B cell (primary cell): ENCODE measurements around the gene KDM6B. TPM values are rescaled to one million over a fixed set of nuclear protein-coding genes. Genes with fewer than 3 reads are reported as not detected.
A peak's percentile ranks its signal among the peaks of the same experiment; 100 is the strongest.

Experiments used
- ATAC-seq: fragments of 200-7000 bp; cut with Tn5 transposase; one replicate; pipeline ENCODE4 v1.10.0; 2021; ENCODE audit warnings: low read depth, mild to moderate bottlenecking, moderate number of reproducible peaks, moderate library complexity
- CTCF ChIA-PET: fragments of 350-600 bp; sonication (Branson Sonifier 250); formaldehyde crosslinking; loops from one replicate; lab custom pipeline; 2021; ENCODE audit warnings: antibody characterized with exemption, inconsistent platforms; lab: Charles Lee
- POLR2A ChIA-PET: fragments of 350-600 bp; sonication (Branson Sonifier 250); formaldehyde crosslinking; loops from one replicate; lab custom pipeline; 2021; ENCODE audit warnings: antibody characterized with exemption; lab: Charles Lee
- DNase-seq: peaks from one replicate; pipeline ENCODE4 v3.0.0; 2013
- H2AFZ ChIP-seq: 2 replicates; pipeline ENCODE4 v1.6.1; 2012; ENCODE audit warnings: mild to moderate bottlenecking, low read depth, low read length; ENCODE audit not compliant: insufficient read depth, poor library complexity, severe bottlenecking
- H3K27ac ChIP-seq, 2 donors: 1 replicate in 1 of 2; 2 replicates in 1 of 2; pipeline ENCODE4 v1.5.1; 2012 to 2013; ENCODE audit warnings: low read length in 2 of 2, mild to moderate bottlenecking in 2 of 2, moderate library complexity in 1 of 2
- H3K27me3 ChIP-seq, 4 experiments: fragments of 200-600 bp in 1 of 4; sonication (generic) in 1 of 4; replicated peaks in 1 of 4; 1 replicate in 2 of 4; 2 replicates in 2 of 4; pipeline versions ENCODE4 v1.6.1 to v1.7.0; 2013 to 2016; ENCODE audit warnings: low read length in 3 of 4, mild to moderate bottlenecking in 2 of 4, mixed read lengths in 1 of 4, moderate library complexity in 1 of 4; ENCODE audit not compliant: insufficient read depth in 4 of 4, control insufficient read depth in 3 of 4; ENCODE audit errors: control extremely low read depth in 1 of 4
- H3K36me3 ChIP-seq, 2 experiments: replicated peaks in 1 of 2; 1 replicate in 1 of 2; 2 replicates in 1 of 2; pipeline versions ENCODE4 v1.6.1 to v1.7.1; 2013; ENCODE audit warnings: low read length in 1 of 2; ENCODE audit not compliant: insufficient read depth in 2 of 2, control insufficient read depth in 1 of 2; ENCODE audit errors: control extremely low read depth in 1 of 2, extremely low read depth in 1 of 2
- H3K4me1 ChIP-seq, 2 donors: fragments of 200-600 bp in 1 of 2; sonication (generic) in 1 of 2; 1 replicate in 1 of 2; 2 replicates in 1 of 2; pipeline versions ENCODE4 v1.5.1 to v1.6.1; 2013 to 2017; ENCODE audit warnings: low read length in 2 of 2; ENCODE audit not compliant: control insufficient read depth in 2 of 2, insufficient read depth in 2 of 2
- H3K4me2 ChIP-seq: replicated peaks from 2 replicates; pipeline ENCODE3; 2012; ENCODE audit warnings: mild to moderate bottlenecking, low read depth, low read length; ENCODE audit not compliant: poor library complexity, severe bottlenecking
- H3K4me3 ChIP-seq, 5 experiments: fragments of 200-600 bp in 1 of 5; sonication (generic) in 1 of 5; 1 replicate in 3 of 5; 2 replicates in 2 of 5; pipeline versions ENCODE4 v1.5.1 to v1.7.0; 2011 to 2016; ENCODE audit warnings: low read length in 4 of 5, mild to moderate bottlenecking in 4 of 5, low read depth in 2 of 5, control low read depth in 1 of 5, moderate library complexity in 1 of 5; ENCODE audit not compliant: insufficient read depth in 1 of 5; ENCODE audit errors: control extremely low read depth in 1 of 5, extremely low read depth in 1 of 5
- H3K79me2 ChIP-seq: fragments of 200-600 bp; sonication (generic); one replicate; pipeline ENCODE4 v1.6.0; 2016; ENCODE audit warnings: low read length; ENCODE audit not compliant: control insufficient read depth, insufficient read depth
- H3K9ac ChIP-seq: fragments of 200-600 bp; sonication (generic); 2 replicates; pipeline ENCODE4 v1.6.1; 2017; ENCODE audit warnings: mild to moderate bottlenecking, low read length, moderate library complexity
- H3K9me3 ChIP-seq, 3 donors: one replicate each; pipeline versions ENCODE4 v1.6.1 to v1.7.1; 2013; ENCODE audit warnings: low read length in 2 of 3; ENCODE audit not compliant: control insufficient read depth in 2 of 3, insufficient read depth in 1 of 3; ENCODE audit errors: control extremely low read depth in 1 of 3
- H4K20me1 ChIP-seq: 2 replicates; pipeline ENCODE4 v1.6.0; 2012; ENCODE audit warnings: mild to moderate bottlenecking, low read length; ENCODE audit not compliant: insufficient read depth, control insufficient read depth, poor library complexity, severe bottlenecking
- H3K27ac Mint-ChIP-seq: one replicate; pipeline ENCODE4 v1.8.0; 2021; ENCODE audit warnings: mixed read lengths
- H3K27me3 Mint-ChIP-seq: one replicate; pipeline ENCODE4 v1.8.0; 2021; ENCODE audit warnings: mixed read lengths
- H3K4me1 Mint-ChIP-seq: one replicate; pipeline ENCODE4 v1.8.0; 2021; ENCODE audit warnings: mixed read lengths
- H3K4me3 Mint-ChIP-seq: one replicate; pipeline ENCODE4 v1.8.0; 2021; ENCODE audit warnings: mixed read lengths
- H3K9me3 Mint-ChIP-seq: one replicate; pipeline ENCODE4 v1.8.0; 2022; ENCODE audit warnings: mixed read lengths; ENCODE audit not compliant: insufficient read depth
- EZH2 ChIP-seq: IDR thresholded peaks from 2 replicates; pipeline ENCODE4 v1.6.1; 2012; ENCODE audit warnings: borderline replicate concordance, low read depth, mild to moderate bottlenecking, moderate library complexity, low read length; ENCODE audit not compliant: insufficient read depth, poor library complexity, severe bottlenecking
- WGBS: methylation state at CpG from one replicate; pipeline ENCODE4 v1.1.5; 2013; ENCODE audit warnings: missing lambda C conversion rate; ENCODE audit not compliant: insufficient coverage; 5-methylcytosine and 5-hydroxymethylcytosine counted together
- intact Hi-C: fragments of 100-400 bp; cut with micrococcal nuclease; formaldehyde crosslinking; loops from one replicate; pipeline ENCODE4 v1.10.0; 2022
- polyA plus RNA-seq: library from polyadenylated mRNA; depleted of rRNA; stranded (reverse); fragments of >200 nt; gene quantifications from 2 replicates; pipeline ENCODE4 v1.2.3, GENCODE V29; 2012
- total RNA-seq, 2 donors: library from RNA; stranded (reverse); fragments of 120-200 nt in 1 of 2; gene quantifications; 1 replicate in 1 of 2; 2 replicates in 1 of 2; pipeline versions ENCODE4 v1.2.3 to v1.2.4, GENCODE V29; 2013 to 2022
- TF ChIP-seq, protein P1 (sequence below): fragments of 200-600 bp; IDR thresholded peaks from one replicate; pipeline ENCODE4 v1.8.0; 2022; ENCODE audit warnings: antibody characterized with exemption, mild to moderate bottlenecking

KDM6B gene
- total and polyA plus RNA-seq, 2 donors (not counting 1 experiment from before 2014, with no cell fraction given) = 18.6 to 110 TPM

DNA sequence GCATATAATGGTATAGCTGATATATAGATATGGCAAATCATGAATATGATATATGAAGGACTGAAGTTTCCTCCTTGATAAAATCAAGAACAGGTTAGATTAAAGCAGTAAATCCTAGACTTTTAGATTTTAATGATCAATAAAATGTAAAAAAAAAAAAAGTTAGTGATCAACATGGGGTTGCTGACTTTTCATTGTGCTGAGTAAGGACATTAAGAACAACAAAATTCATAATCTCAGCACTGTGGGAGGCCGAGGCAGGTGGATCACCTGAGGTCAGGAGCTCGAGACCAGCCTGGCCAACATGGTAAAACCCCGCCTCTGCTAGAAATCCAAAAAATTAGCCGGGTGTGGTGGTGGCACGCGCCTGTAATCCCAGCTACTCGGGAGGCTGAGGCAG is 44.2 kb downstream of the KDM6B start:
- CTCF ChIA-PET = interaction anchor here (1.1 kb wide), 1 partner anchor 10 kb away, joined by 5 read pairs; no protein-coding TSS in a partner anchor
- Mint-ChIP-seq H3K27ac (no peak overlapping the region), H3K4me1 (peaks cover 6% of the 10 kb centered on the region), H3K9me3 (no peaks in the 10 kb centered on the region), H3K4me3 (no peak overlapping the region), H3K27me3 (no peaks in the 10 kb centered on the region)
- Histone ChIP-seq H3K4me3 (no peak overlapping the region), H3K4me1 (peaks cover 18 to 29% of the 10 kb centered on the region in 2 donors), H3K4me2 (no peak overlapping the region), H3K9ac (no peak overlapping the region), H3K79me2 (peaks cover 5% of the 10 kb centered on the region), H3K36me3 (no peaks in the 10 kb centered on the region), H3K9me3 (no peaks in the 10 kb centered on the region), H3K27me3 (no peaks in the 10 kb centered on the region), H2AFZ (no peak overlapping the region), H4K20me1 (no peaks in the 10 kb centered on the region), H3K27ac (no peak overlapping the region)
- POLR2A ChIA-PET = no interaction called here
- ATAC-seq (no peak), DNase-seq (no peak)
- no peak for TF ChIP-seq EZH2
- TF ChIP-seq, protein P1, sequence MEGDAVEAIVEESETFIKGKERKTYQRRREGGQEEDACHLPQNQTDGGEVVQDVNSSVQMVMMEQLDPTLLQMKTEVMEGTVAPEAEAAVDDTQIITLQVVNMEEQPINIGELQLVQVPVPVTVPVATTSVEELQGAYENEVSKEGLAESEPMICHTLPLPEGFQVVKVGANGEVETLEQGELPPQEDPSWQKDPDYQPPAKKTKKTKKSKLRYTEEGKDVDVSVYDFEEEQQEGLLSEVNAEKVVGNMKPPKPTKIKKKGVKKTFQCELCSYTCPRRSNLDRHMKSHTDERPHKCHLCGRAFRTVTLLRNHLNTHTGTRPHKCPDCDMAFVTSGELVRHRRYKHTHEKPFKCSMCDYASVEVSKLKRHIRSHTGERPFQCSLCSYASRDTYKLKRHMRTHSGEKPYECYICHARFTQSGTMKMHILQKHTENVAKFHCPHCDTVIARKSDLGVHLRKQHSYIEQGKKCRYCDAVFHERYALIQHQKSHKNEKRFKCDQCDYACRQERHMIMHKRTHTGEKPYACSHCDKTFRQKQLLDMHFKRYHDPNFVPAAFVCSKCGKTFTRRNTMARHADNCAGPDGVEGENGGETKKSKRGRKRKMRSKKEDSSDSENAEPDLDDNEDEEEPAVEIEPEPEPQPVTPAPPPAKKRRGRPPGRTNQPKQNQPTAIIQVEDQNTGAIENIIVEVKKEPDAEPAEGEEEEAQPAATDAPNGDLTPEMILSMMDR = no peak
- intact Hi-C loops = no loop called here
- WGBS = 98% methylated on average over 7 of the region's 7 CpGs

DNA sequence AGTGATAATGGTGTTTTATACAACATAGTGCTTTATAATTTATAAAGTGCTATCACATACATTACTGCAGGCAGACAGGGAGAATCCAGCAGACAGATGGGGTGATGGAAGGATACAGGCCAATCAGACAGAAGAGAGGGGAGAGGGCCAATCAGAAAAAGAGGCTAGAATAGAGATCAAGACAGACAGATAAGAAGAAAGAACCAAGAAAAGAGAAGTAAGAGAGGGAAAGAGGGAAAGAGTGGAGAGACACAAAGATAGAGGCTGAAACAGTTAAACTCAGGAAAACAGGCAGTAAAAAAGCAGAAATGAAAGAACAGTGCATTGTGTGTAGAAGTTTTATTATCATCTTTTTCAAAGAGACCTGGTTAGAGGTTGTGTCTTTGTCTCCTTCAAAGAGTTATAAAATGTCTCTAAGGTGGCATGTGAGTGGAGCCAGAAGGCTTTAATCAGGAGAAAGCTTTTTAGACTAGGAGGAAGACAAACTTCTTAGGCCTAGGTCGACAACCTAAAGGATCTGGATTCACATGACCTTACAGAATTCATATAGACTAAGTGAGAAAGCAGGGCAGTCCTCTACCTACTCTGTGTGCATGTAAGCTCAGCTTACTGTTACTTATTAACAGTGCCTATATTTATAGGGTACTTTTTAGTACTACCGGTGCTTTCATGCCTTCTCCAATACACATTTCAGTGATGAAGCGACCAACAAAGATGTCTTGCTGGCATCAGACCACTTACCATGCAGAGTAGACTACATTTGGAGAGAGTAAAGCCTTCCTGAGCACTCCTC is 46.3 kb downstream of the KDM6B start:
- WGBS = no CpG with 5 or more reads among the region's 3 CpGs
- H3K79me2 ChIP-seq = peaks cover 10% of the 10 kb centered on the region
- no peaks in the 10 kb centered on the region for H3K36me3 ChIP-seq

More for the DNA sequence above, 46.3 kb downstream of the KDM6B start:
- Histone ChIP-seq H3K27me3 (no peaks in the 10 kb centered on the region), H3K4me1 (peaks cover 24 to 34% of the 10 kb centered on the region in 2 donors), H4K20me1 (no peaks in the 10 kb centered on the region), H3K9me3 (no peaks in the 10 kb centered on the region), H3K4me2 (peak overlapping the region; percentile 6), H3K4me3 (no peak overlapping the region), H3K27ac (peak overlapping the region in 1 of 2 donors; percentile 5), H3K9ac (no peak overlapping the region), H2AFZ (no peak overlapping the region)
- Mint-ChIP-seq H3K9me3 (no peaks in the 10 kb centered on the region), H3K27ac (no peak overlapping the region), H3K4me3 (no peak overlapping the region), H3K27me3 (no peaks in the 10 kb centered on the region), H3K4me1 (peaks cover 9% of the 10 kb centered on the region)
- POLR2A ChIA-PET = no interaction called here
- no peak for TF ChIP-seq EZH2
- TF ChIP-seq, protein P1 = no peak
- ATAC-seq (no peak), DNase-seq (no peak)
- CTCF ChIA-PET = no interaction called here
- intact Hi-C loops = loop anchor here (10.0 kb wide), 1 partner anchor 135 kb away; no protein-coding TSS in a partner anchor
